AG04449 (cell line): Measurements from ENCODE around the gene VEGFB.

Experiments used
- CTCF ChIA-PET: fragments of 350-600 bp; formaldehyde crosslinking; extraction: SDS; loops from one replicate; lab custom pipeline; 2021; ENCODE audit warnings: antibody characterized with exemption; lab: Yijun Ruan, JAX
- POLR2A ChIA-PET: fragments of 400-600, 350-600 bp; formaldehyde crosslinking; extraction: SDS; loops from one replicate; lab custom pipeline; 2020; ENCODE audit warnings: antibody characterized with exemption, inconsistent platforms; lab: Yijun Ruan, JAX
- DNase-seq: peaks from one replicate; pipeline ENCODE4 v3.0.0-alpha.2; 2010; ENCODE audit warnings: low read depth, low spot score
- H3K4me3 ChIP-seq: 2 replicates; pipeline ENCODE4 v1.5.1; 2011; ENCODE audit warnings: low read depth, mild to moderate bottlenecking, control low read depth, low read length
- TF ChIP-seq, protein P1 (sequence below): IDR thresholded peaks from one replicate; pipeline ENCODE4 v1.5.1; 2011; ENCODE audit warnings: mild to moderate bottlenecking, moderate library complexity, low read length, control low read depth, inconsistent platforms; ENCODE audit not compliant: insufficient read depth; ENCODE audit errors: missing control alignments

Gene VEGFB

DNA sequence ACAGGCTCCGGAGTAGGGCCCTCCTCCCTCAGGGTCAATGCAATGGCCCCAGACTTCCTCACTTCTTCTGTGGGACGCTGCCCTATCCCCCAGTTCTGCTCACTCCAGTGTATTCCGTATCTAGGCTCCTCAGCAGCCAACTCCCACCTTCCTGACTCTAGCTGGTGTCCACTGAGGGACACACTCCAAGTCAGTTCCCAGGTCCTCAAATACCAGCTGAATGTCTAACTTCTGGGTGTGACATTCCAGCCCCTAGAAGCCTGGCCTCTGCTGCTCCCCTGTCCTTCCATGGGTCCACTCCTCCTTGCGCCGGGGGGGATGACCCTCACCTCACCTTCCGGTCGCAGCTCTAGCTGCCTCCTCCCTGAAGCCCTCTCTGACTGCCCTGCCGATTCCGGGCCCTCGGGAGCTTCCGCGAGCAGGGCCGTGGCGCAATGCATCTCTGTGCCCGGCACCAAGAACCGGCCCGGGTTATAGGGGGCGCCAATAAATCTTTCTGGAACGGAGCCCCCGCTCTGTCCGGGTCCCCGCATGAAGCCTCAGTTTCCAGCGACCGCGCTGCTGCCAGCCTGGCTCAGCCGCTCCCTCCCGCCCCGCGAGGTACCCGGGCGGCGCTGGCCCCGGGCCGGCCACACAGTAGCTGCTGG, 34.6 kb downstream of the VEGFB start:
- no peak for DNase-seq
- peak overlapping the region; percentile 64 for H3K4me3 ChIP-seq
- CTCF ChIA-PET: interaction anchor here (0.8 to 15.2 kb wide), 7 partner anchors 12 to 65 kb away, joined by 3 to 224 read pairs (median 8); partner anchors contain the start of genes BAD, CATSPERZ, GPR137 and PLCB3
- POLR2A ChIA-PET: interaction anchor here (0.7 to 5.5 kb wide), 6 partner anchors 11 to 62 kb away, joined by 3 to 61 read pairs (median 9); partner anchors contain the start of genes BAD, FERMT3, PLCB3 and PPP1R14B
- TF ChIP-seq, protein P1, sequence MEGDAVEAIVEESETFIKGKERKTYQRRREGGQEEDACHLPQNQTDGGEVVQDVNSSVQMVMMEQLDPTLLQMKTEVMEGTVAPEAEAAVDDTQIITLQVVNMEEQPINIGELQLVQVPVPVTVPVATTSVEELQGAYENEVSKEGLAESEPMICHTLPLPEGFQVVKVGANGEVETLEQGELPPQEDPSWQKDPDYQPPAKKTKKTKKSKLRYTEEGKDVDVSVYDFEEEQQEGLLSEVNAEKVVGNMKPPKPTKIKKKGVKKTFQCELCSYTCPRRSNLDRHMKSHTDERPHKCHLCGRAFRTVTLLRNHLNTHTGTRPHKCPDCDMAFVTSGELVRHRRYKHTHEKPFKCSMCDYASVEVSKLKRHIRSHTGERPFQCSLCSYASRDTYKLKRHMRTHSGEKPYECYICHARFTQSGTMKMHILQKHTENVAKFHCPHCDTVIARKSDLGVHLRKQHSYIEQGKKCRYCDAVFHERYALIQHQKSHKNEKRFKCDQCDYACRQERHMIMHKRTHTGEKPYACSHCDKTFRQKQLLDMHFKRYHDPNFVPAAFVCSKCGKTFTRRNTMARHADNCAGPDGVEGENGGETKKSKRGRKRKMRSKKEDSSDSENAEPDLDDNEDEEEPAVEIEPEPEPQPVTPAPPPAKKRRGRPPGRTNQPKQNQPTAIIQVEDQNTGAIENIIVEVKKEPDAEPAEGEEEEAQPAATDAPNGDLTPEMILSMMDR: no peak

DNA sequence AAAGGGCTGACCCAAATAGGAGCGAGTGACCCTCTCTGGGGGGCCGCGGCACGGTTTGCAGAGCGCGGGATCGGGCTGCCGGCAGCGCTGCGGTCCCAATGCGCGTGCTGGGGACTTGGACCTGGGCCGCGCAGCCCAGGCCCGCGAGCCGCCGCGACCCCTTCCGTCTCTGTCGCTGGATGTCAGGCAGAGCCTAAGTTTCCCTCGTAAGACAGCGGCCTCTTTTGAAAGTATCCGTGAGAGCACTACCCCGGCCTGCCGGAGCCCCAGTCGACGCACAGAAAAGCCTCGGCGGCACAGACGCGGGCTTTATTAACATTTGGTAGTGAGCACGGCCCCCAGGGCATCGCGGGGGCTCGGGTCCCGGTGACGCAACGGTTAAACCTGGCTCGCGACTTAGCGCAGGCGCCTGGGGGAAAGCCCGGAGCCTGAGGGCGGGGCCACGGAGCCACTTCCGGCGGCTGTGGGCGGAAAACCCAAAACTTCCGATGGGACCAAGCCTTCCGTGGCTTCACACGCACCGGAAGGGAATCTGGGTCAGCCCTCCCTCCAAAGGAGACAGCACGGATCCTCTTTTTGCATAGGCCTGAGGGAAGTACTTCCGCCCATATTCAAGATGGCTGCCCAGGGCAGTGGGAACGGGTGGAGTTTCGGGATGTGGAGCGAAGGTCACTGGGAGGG, 35.3 kb downstream of the VEGFB start:
- TF ChIP-seq, protein P1: no peak
- peak overlapping the region; percentile 69 for H3K4me3 ChIP-seq
- CTCF ChIA-PET: interaction anchor here (0.8 to 15.2 kb wide), 11 partner anchors 14 to 269 kb away, joined by 3 to 224 read pairs (median 4); partner anchors contain the start of genes BAD, CATSPERZ, GPR137 and PLCB3
- peak; percentile 99 for DNase-seq
- POLR2A ChIA-PET: interaction anchor here (0.6 to 5.5 kb wide), 14 partner anchors 12 to 85 kb away, joined by 3 to 61 read pairs (median 7); partner anchors contain the start of genes BAD, FERMT3, FKBP2 and GPR137

DNA sequence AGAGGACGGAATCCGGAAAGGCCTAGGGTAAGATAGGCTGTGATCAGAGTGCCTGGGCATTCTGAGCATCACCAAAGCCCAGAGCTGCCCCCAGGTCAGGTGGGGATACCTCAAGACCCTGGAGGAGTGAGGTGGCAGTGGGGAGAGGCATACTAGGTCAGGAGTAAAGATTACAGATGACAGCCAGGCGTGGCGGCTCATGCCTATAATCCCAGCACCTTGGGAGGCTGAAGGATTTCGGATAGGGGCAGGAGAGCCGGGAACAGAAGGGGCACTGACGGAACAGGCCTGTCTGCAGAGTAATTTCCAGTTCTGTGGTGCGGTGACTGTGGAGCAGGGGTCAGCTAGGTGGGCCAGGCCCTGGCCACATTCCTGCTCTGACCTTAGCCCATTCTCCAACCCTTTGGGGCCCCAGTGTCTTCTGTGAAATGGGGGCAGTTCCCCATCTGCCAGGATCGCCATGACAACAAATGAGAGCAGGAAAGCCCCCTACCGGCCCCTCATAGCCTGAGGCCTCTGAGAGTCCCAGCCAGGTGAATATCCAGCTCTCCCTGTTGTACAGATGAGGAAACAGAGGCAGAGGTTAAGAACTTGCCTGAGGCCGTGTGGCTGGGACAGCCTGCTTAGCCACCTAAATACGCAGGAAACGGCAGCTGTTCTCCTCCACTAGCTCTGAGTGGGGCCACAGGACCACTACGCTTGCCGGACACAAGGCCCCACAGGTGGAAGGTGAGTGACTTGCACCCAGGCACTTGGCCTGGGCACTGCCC, 40.8 kb downstream of the VEGFB start:
- ChIA-PET CTCF (interaction anchor here (1.3 to 5.0 kb wide), 4 partner anchors 8 to 80 kb away, joined by 4 to 20 read pairs (median 8); partner anchors contain the start of gene PLCB3), POLR2A (interaction anchor here (1.1 kb wide), 1 partner anchor 30 kb away, joined by 3 read pairs; no protein-coding TSS in a partner anchor)
- DNase-seq: no peak
- no peak overlapping the region for H3K4me3 ChIP-seq
- TF ChIP-seq, protein P1: no peak

DNA sequence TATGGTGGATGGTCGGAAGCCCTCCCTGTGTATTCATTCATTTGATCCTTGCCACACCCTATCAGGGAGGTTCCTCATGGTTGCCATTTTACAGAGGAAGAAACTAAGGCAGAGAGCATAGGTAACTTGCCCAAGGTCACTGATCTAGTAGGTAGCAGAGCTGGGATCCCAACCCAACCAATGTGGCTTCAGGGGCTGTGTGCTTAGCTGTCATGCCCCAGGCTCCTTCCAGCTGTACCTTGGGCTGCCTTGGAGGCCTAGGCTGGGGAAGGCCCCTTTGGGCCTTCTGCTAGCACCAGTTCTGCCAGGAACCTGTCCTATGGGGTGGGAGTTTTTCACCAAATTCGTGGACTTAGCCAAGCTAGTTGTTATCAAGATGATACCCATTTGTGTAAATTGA, 41.5 kb downstream of the VEGFB start:
- DNase-seq: no peak
- H3K4me3 ChIP-seq: no peak overlapping the region
- ChIA-PET CTCF (interaction anchor here (1.3 to 5.0 kb wide), 3 partner anchors 25 to 79 kb away, joined by 4 to 20 read pairs (median 7); partner anchors contain the start of gene PLCB3), POLR2A (interaction anchor here (1.1 kb wide), 1 partner anchor 31 kb away, joined by 3 read pairs; no protein-coding TSS in a partner anchor)
- TF ChIP-seq, protein P1: no peak

DNA sequence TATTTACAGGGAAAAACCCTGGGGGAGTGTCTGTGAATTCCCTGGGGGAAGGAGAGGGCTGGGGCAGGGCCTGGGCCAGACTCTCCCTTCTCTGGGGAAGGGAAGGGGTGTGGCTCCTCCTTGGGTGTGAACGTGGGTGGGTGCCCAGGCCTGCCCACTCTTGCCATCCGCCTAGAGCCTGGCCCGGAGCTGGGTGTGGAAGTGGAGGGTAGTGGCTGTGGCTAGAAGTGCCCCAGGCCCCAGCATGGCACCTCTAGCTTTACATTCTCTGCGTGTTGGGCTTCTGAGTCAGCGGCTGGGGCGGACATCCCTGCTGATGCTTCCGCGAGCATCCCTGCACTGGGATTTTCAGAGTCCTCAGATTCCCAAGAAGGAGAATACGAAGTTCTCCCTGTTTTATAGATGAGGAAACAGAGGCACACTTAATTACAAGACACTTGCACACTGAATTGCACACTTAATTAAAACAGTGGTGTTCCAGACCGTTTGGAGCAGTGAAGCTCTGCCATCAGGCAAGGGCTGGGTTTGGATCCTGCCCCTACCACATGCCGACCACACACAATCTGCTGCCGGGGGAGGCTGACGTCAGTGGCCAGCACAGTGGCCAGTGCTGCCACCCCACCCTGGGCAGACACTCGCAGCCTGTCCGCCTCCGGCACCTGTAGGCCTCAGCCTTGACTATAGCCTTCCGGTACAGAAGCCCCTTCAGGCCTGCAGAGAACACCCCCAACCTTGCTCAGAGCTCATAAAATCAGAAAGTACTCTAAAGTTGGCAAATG, 42.5 kb downstream of the VEGFB start:
- DNase-seq: no peak
- H3K4me3 ChIP-seq: no peak overlapping the region
- ChIA-PET POLR2A (interaction anchor here (0.6 kb wide), 1 partner anchor 57 kb away, joined by 3 read pairs; no protein-coding TSS in a partner anchor), CTCF (interaction anchor here (1.0 to 5.0 kb wide), 5 partner anchors 24 to 78 kb away, joined by 3 to 20 read pairs (median 4); partner anchors contain the start of gene PLCB3)
- TF ChIP-seq, protein P1: no peak
